HFFc6 (cell line): ENCODE results near the gene KLK13. TPM values are rescaled to one million over a fixed set of nuclear protein-coding genes. Genes with fewer than 3 reads are reported as not detected.

Experiments used
- DNase-seq: peaks from one replicate; pipeline ENCODE4 v3.0.0-alpha.2; 2018
- H3K27ac Mint-ChIP-seq: 2 replicates; pipeline ENCODE4 v1.8.0; 2020; ENCODE audit warnings: mild to moderate bottlenecking, mixed read lengths
- H3K27me3 Mint-ChIP-seq: 2 replicates; pipeline ENCODE4 v1.8.0; 2021; ENCODE audit warnings: mild to moderate bottlenecking, moderate library complexity, mixed read lengths; ENCODE audit not compliant: insufficient read depth
- H3K36me3 Mint-ChIP-seq: 2 replicates; pipeline ENCODE4 v1.8.0; 2021; ENCODE audit warnings: low read depth, mixed read lengths
- H3K4me1 Mint-ChIP-seq: 2 replicates; pipeline ENCODE4 v1.8.0; 2020; ENCODE audit warnings: low read depth, mixed read lengths
- H3K4me3 Mint-ChIP-seq: 2 replicates; pipeline ENCODE4 v1.8.0; 2020; ENCODE audit warnings: mild to moderate bottlenecking, moderate library complexity, mixed read lengths
- H3K9me3 Mint-ChIP-seq: 2 replicates; pipeline ENCODE4 v1.8.0; 2020; ENCODE audit warnings: mild to moderate bottlenecking, mixed read lengths
- CTCF ChIP-seq: fragments of 200-600 bp; sonication (generic); IDR thresholded peaks from 2 replicates; pipeline ENCODE4 v1.5.0; 2021; ENCODE audit warnings: antibody characterized with exemption, mild to moderate bottlenecking
- total RNA-seq, 6 experiments: library from RNA; stranded (reverse); fragmentation: NEBNext Ultra II Directional; extraction: Animal tissue kit (Norgen Biotek cat#: 25700); gene quantifications; 2 replicates in 1 of 6; 3 replicates in 5 of 6; pipeline ENCODE4 v1.2.3, GENCODE V29; 2021

The KLK13 gene
- total RNA-seq, 6 experiments from 2014 or later, result not detected

GRCh38 chr19:51007488-51007887 lies 57.4 kb downstream of the KLK13 start:
- Mint-ChIP-seq H3K4me3 (no peak overlapping the region), H3K27me3 (peaks cover 3% of the 10 kb centered on the region), H3K4me1 (no peaks in the 10 kb centered on the region), H3K36me3 (peaks cover 4% of the 10 kb centered on the region), H3K27ac (no peak overlapping the region), H3K9me3 (peaks cover 47% of the 10 kb centered on the region)
- no peak for TF ChIP-seq CTCF
- DNase-seq, result no peak

- Mint-ChIP-seq H3K27ac (no peak overlapping the region), H3K36me3 (peaks cover 4% of the 10 kb centered on the region), H3K27me3 (peaks cover 3% of the 10 kb centered on the region), H3K4me3 (no peak overlapping the region), H3K9me3 (peaks cover 56% of the 10 kb centered on the region), H3K4me1 (no peaks in the 10 kb centered on the region)
- no peak for DNase-seq
- TF ChIP-seq CTCF, result no peak
Observed at GRCh38 chr19:51006406-51006805, 58.5 kb downstream of the KLK13 start.

Other genes with a start within 250 kb of the KLK13 start
- not detected for gene KLK1, start 241.3 kb downstream of the KLK13 start, total RNA-seq
- not detected for gene KLK15, start 231.5 kb downstream of the KLK13 start, total RNA-seq
- not detected for gene KLK3, start 210.2 kb downstream of the KLK13 start, total RNA-seq
- not detected for gene KLK2, start 191.7 kb downstream of the KLK13 start, total RNA-seq
- gene KLK4, start 153.7 kb downstream of the KLK13 start, total RNA-seq, result not detected
- not detected for gene KLK5, start 112.1 kb downstream of the KLK13 start, total RNA-seq
- not detected for gene KLK6, start 95.5 kb downstream of the KLK13 start, total RNA-seq
- not detected for gene KLK7, start 81.2 kb downstream of the KLK13 start, total RNA-seq
- gene KLK8, start 63.5 kb downstream of the KLK13 start, total RNA-seq, result not detected
- not detected for gene KLK10, start 45.4 kb downstream of the KLK13 start, total RNA-seq
- not detected for gene KLK11, start 38.5 kb downstream of the KLK13 start, total RNA-seq
- gene KLK12, start 30.1 kb downstream of the KLK13 start, total RNA-seq, result not detected
- gene KLK14, start 17.8 kb upstream of the KLK13 start, total RNA-seq, result under 1 TPM in 1 of 6 experiments, not detected in 5; 0.23 TPM
- 1 to 10 TPM; 5.0 to 8.9 (median 5.9) TPM for gene CTU1, start 43.3 kb upstream of the KLK13 start, total RNA-seq
- gene SIGLEC9, start 59.8 kb upstream of the KLK13 start, total RNA-seq, result not detected
- not detected for gene SIGLEC7, start 77.2 kb upstream of the KLK13 start, total RNA-seq
- not detected for gene CD33, start 160.0 kb upstream of the KLK13 start, total RNA-seq
- not detected for gene SIGLECL1, start 186.0 kb upstream of the KLK13 start, total RNA-seq
- not detected for gene IGLON5, start 246.6 kb upstream of the KLK13 start, total RNA-seq